Liver (tissue), 9 donors: Measurements from ENCODE around the gene PRG3. TPM values are rescaled to one million over a fixed set of nuclear protein-coding genes. Genes with fewer than 3 reads are reported as not detected.

ENCODE experiments used
- DNase-seq: peaks from one replicate; pipeline ENCODE4 v3.0.0-alpha.2; 2017; ENCODE audit warnings: low spot score
- H3K27ac ChIP-seq, 2 donors: one replicate each; pipeline ENCODE4 v1.7.0; 2013; ENCODE audit warnings: inconsistent platforms in 2 of 2, low read length in 2 of 2, control low read depth in 1 of 2, low read depth in 1 of 2, mild to moderate bottlenecking in 1 of 2
- H3K27me3 ChIP-seq, 4 donors: one replicate each; pipeline versions ENCODE4 v1.6.1 to v1.7.0; 2013; ENCODE audit warnings: low read length in 3 of 4, inconsistent platforms in 1 of 4, mild to moderate bottlenecking in 1 of 4, moderate library complexity in 1 of 4; ENCODE audit not compliant: control insufficient read depth in 4 of 4, insufficient read depth in 4 of 4
- H3K36me3 ChIP-seq, 4 donors: one replicate each; pipeline versions ENCODE4 v1.6.1 to v1.7.0; 2013; ENCODE audit warnings: low read length in 3 of 4, mild to moderate bottlenecking in 3 of 4, low read depth in 1 of 4, moderate library complexity in 1 of 4; ENCODE audit not compliant: control insufficient read depth in 4 of 4, insufficient read depth in 3 of 4
- H3K4me1 ChIP-seq, 4 donors: one replicate each; pipeline versions ENCODE4 v1.6.1 to v1.7.0; 2013; ENCODE audit warnings: low read length in 3 of 4, mild to moderate bottlenecking in 3 of 4, moderate library complexity in 1 of 4; ENCODE audit not compliant: control insufficient read depth in 4 of 4, insufficient read depth in 4 of 4
- H3K4me3 ChIP-seq, 3 donors: one replicate each; pipeline versions ENCODE4 v1.6.1 to v1.7.0; 2013; ENCODE audit warnings: low read length in 3 of 3, control low read depth in 1 of 3, low read depth in 1 of 3, mild to moderate bottlenecking in 1 of 3
- H3K9ac ChIP-seq, 2 donors: one replicate each; pipeline ENCODE4 v1.7.0; 2013; ENCODE audit warnings: low read length in 2 of 2, mild to moderate bottlenecking in 2 of 2, moderate library complexity in 2 of 2, control low read depth in 1 of 2, low read depth in 1 of 2
- H3K9me3 ChIP-seq, 4 donors: one replicate each; pipeline versions ENCODE4 v1.6.1 to v1.7.0; 2013; ENCODE audit warnings: low read length in 3 of 4; ENCODE audit not compliant: control insufficient read depth in 4 of 4
- ATF3 ChIP-seq: IDR thresholded peaks from 2 replicates; pipeline ENCODE4 v1.6.1; 2016; ENCODE audit warnings: antibody characterized with exemption
- CTCF ChIP-seq: fragments of 150-350 bp; IDR thresholded peaks from 2 replicates; pipeline ENCODE4 v1.5.1; 2017; ENCODE audit warnings: improper control_type of control experiment, low read depth, low read length; ENCODE audit not compliant: missing input control
- EGR1 ChIP-seq, 2 donors: IDR thresholded peaks; 2 replicates each; pipeline ENCODE4 v1.6.1; 2016 to 2018; ENCODE audit warnings: antibody characterized with exemption in 2 of 2, low read depth in 2 of 2
- FOXA1 ChIP-seq: IDR thresholded peaks from 2 replicates; pipeline ENCODE4 v1.6.1; 2016; ENCODE audit warnings: antibody characterized with exemption
- FOXA2 ChIP-seq: IDR thresholded peaks from 2 replicates; pipeline ENCODE4 v1.6.1; 2016; ENCODE audit warnings: antibody characterized with exemption
- GABPA ChIP-seq, 2 donors: IDR thresholded peaks in 1 of 2; conservative IDR thresholded peaks in 1 of 2; 2 replicates each; pipeline ENCODE4 v1.6.1; 2016; ENCODE audit warnings: antibody characterized with exemption in 2 of 2, mild to moderate bottlenecking in 1 of 2, moderate library complexity in 1 of 2
- HNF4A ChIP-seq, 2 donors: conservative IDR thresholded peaks; 2 replicates each; pipeline ENCODE4 v1.6.1; 2016; ENCODE audit warnings: antibody characterized with exemption in 2 of 2, mild to moderate bottlenecking in 2 of 2
- HNF4G ChIP-seq: IDR thresholded peaks from 2 replicates; pipeline ENCODE4 v1.6.1; 2016; ENCODE audit warnings: antibody characterized with exemption
- JUND ChIP-seq, 2 donors: IDR thresholded peaks; 2 replicates each; pipeline ENCODE4 v1.6.1; 2016; ENCODE audit warnings: antibody characterized with exemption in 2 of 2
- MAX ChIP-seq: IDR thresholded peaks from 2 replicates; pipeline ENCODE4 v1.6.1; 2016; ENCODE audit warnings: antibody characterized with exemption
- NR2F2 ChIP-seq: IDR thresholded peaks from 2 replicates; pipeline ENCODE4 v1.6.1; 2016; ENCODE audit warnings: antibody characterized with exemption
- RAD21 ChIP-seq, 2 donors: IDR thresholded peaks; 2 replicates each; pipeline ENCODE4 v1.6.1; 2016; ENCODE audit warnings: antibody characterized with exemption in 2 of 2, mild to moderate bottlenecking in 2 of 2
- REST ChIP-seq: IDR thresholded peaks from 2 replicates; pipeline ENCODE4 v1.6.1; 2016; ENCODE audit warnings: antibody characterized with exemption, mild to moderate bottlenecking
- RXRA ChIP-seq, 2 donors: IDR thresholded peaks; 2 replicates each; pipeline ENCODE4 v1.6.1; 2017 to 2018; ENCODE audit warnings: antibody characterized with exemption in 2 of 2, mild to moderate bottlenecking in 1 of 2
- SP1 ChIP-seq: IDR thresholded peaks from 2 replicates; pipeline ENCODE4 v1.6.1; 2018; ENCODE audit warnings: antibody characterized with exemption, mild to moderate bottlenecking
- TAF1 ChIP-seq: conservative IDR thresholded peaks from 2 replicates; pipeline ENCODE4 v1.6.1; 2016; ENCODE audit warnings: antibody characterized with exemption, mild to moderate bottlenecking
- YY1 ChIP-seq: IDR thresholded peaks from 2 replicates; pipeline ENCODE4 v1.6.1; 2016; ENCODE audit warnings: antibody characterized with exemption, mild to moderate bottlenecking
- ZBTB33 ChIP-seq: IDR thresholded peaks from 2 replicates; pipeline ENCODE4 v1.6.1; 2016; ENCODE audit warnings: antibody characterized with exemption
- WGBS: extraction: QIAGEN DNeasy Blood & Tissue Kit; methylation state at CpG from one replicate; pipeline ENCODE4 v1.1.7; 2013; 5-methylcytosine and 5-hydroxymethylcytosine counted together
- polyA plus RNA-seq, 2 donors: library from polyadenylated mRNA; stranded (reverse) in 1 of 2; unstranded in 1 of 2; fragments of 200-250 nt in 1 of 2; fragments of >200 nt in 1 of 2; fragmentation: Nextera tagmentation in 1 of 2; extraction: Ambion mirVana in 1 of 2; gene quantifications; one replicate each; pipeline versions ENCODE4 v1.2.1 to v1.2.3, GENCODE V29; 2013 to 2015
- total RNA-seq, 2 donors: library from RNA; depleted of rRNA; stranded (reverse); fragments of >200 nt; gene quantifications; one replicate each; pipeline ENCODE4 v1.2.3, GENCODE V29; 2014
- donor health status: healthy.
- donor health status: healthy.
- donor health status: healthy.
- donor health status: healthy.
- donor health status: healthy.

PRG3 gene
- total and polyA plus RNA-seq, 4 donors = 0.22 to 4.9 TPM; not detected in 2

GRCh38 chr11:57413681-57414080 lies 32.7 kb upstream of the PRG3 start:
- H3K36me3 ChIP-seq = peaks cover 30 to 83% (median 76%) of the 10 kb centered on the region in 4 donors
- WGBS = 91% methylated on average over 4 of the region's 4 CpGs

More at GRCh38 chr11:57413681-57414080, 32.7 kb upstream of the PRG3 start:
- no peak for DNase-seq
- peaks cover 0 to 6% (median under 1%) of the 10 kb centered on the region in 4 donors for H3K4me1 ChIP-seq
- no peaks in the 10 kb centered on the region for H3K9me3 ChIP-seq
- H3K27ac ChIP-seq = no peak overlapping the region
- TF ChIP-seq YY1 = no peak
- no peak for TF ChIP-seq REST
- no peak for TF ChIP-seq HNF4A (conservative IDR thresholded peaks at IDR 0.05)
- no peak for TF ChIP-seq HNF4G
- TF ChIP-seq EGR1 (IDR thresholded peaks at IDR 0.05; ENCODE audit: low read depth in 2 of 2) = no peak
- no peak for TF ChIP-seq FOXA2
- no peak for TF ChIP-seq RXRA (IDR thresholded peaks at IDR 0.05)
- no peak for TF ChIP-seq FOXA1
- no peak for TF ChIP-seq RAD21 (IDR thresholded peaks at IDR 0.05)
- TF ChIP-seq TAF1 = no peak
- TF ChIP-seq SP1 = no peak
- TF ChIP-seq MAX = no peak
- TF ChIP-seq NR2F2 = no peak
- no peak for TF ChIP-seq GABPA (IDR thresholded peaks at IDR 0.05 in 1 of 2, conservative IDR thresholded peaks at IDR 0.05 in 1 of 2)
- TF ChIP-seq ZBTB33 = no peak
- TF ChIP-seq ATF3 = no peak
- no peak for TF ChIP-seq CTCF
- TF ChIP-seq JUND (IDR thresholded peaks at IDR 0.05) = no peak
- H3K4me3 ChIP-seq = no peak overlapping the region
- no peak overlapping the region for H3K9ac ChIP-seq
- no peaks in the 10 kb centered on the region for H3K27me3 ChIP-seq
